DMS 273 (cell line): ENCODE data around the gene SCRN2.
A peak's percentile ranks its signal among the peaks of the same experiment; 100 is the strongest.

Experiments
- DNase-seq: peaks from one replicate; lab custom pipeline; 2025; ENCODE audit not compliant: unreplicated experiment; lab: John Stamatoyannopoulos, UW

SCRN2 gene

DNA sequence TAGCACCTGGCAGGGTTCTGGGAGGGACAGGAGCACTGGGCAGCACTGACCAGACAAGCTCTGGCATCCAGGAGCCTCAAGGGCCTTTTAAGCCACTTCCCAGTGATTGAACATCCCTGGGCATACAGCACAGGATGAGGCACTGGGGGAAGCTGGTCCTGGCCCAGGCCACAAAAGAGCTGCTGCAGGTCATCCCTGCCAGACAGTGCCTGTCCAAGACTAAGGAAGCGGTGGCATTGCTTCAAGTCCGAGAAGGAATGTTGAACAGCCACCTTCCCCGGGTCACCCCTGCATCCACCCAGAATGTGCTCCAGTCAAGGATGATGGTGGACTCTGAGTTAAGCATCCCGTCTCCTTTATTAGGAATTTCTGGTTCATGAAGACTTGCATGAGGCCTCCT is 18.3 kb downstream of the SCRN2 start:
- no peak for DNase-seq

- DNase-seq: peak; percentile 89
Measured at GRCh38 chr17:47821424-47822391, 19.4 kb downstream of the SCRN2 start, which contains the start of gene OSBPL7. TSS of gene OSBPL7 (minus strand) at chr17:47821794. CDS start at chr17:47820278, 1,516 bp downstream.

GRCh38 chr17:47821031-47821423 is 20.0 kb downstream of the SCRN2 start:
- no peak for DNase-seq

DNA sequence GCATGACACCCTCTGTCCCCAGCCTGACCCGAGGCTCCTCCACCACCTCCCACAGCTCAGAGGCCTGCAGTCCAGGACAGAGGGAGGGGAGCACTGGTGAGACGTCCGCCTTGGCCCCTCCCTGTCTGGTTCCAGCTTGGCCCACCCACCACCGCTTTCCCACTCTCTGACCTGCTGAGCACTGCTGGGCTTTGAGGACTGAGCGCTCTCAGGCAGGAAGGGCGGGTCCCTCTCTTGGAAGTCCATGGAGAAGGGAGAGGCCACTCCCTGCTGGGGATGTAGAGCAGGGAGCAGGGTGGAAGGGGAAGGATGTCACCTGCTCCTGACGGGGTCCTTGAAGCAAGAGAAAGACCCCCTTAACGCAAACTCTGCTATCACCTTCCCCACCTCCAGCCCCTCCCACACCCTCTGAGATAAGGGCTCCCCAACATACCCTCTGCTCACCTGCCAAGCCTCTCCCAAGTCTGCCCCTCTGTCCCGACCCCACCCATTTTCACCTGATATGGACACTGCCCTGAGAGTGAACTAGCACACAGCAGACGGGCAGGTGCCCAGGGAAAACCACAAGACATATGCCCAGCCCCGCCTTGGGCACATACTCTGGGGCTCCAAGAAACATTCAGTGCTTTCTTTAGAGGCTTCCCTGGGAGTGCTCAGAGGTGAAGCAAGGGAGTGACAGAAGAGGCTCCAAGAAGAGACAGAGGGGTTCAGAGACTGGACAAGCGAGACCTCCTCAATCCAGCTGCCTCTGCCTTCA is 20.9 kb downstream of the SCRN2 start:
- no peak for DNase-seq

GRCh38 chr17:47819475-47819874 is 21.6 kb downstream of the SCRN2 start:
- no peak for DNase-seq

- DNase-seq: no peak
Measured at GRCh38 chr17:47818002-47818695, 22.9 kb downstream of the SCRN2 start.

DNA sequence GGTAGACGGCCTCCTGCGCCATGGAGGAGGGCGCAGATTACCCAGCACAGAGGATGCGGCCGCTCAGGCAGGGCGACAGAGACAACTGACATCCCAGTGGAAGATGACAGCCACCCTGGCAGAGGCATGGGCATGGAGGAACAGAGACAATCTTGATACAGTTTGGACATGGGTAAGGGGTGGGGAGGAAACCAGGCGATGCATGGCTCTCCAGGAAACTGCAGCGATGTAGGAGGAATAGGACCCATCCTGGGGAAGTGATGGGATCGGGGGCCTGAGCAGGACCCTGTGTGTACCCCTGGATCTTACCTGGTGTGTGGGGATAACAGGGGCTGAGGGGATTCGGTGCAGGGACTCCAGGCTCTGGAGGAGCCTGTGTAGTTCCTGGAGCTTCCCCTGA is 24.1 kb downstream of the SCRN2 start:
- DNase-seq: no peak

GRCh38 chr17:47816111-47816735 is 24.9 kb downstream of the SCRN2 start:
- DNase-seq: no peak

- DNase-seq: no peak
Measured at GRCh38 chr17:47815106-47815918, 25.8 kb downstream of the SCRN2 start.

- DNase-seq: no peak
Measured at GRCh38 chr17:47813512-47814031, 27.5 kb downstream of the SCRN2 start.

- no peak for DNase-seq
Measured at GRCh38 chr17:47813077-47813476, 28.0 kb downstream of the SCRN2 start.

DNA sequence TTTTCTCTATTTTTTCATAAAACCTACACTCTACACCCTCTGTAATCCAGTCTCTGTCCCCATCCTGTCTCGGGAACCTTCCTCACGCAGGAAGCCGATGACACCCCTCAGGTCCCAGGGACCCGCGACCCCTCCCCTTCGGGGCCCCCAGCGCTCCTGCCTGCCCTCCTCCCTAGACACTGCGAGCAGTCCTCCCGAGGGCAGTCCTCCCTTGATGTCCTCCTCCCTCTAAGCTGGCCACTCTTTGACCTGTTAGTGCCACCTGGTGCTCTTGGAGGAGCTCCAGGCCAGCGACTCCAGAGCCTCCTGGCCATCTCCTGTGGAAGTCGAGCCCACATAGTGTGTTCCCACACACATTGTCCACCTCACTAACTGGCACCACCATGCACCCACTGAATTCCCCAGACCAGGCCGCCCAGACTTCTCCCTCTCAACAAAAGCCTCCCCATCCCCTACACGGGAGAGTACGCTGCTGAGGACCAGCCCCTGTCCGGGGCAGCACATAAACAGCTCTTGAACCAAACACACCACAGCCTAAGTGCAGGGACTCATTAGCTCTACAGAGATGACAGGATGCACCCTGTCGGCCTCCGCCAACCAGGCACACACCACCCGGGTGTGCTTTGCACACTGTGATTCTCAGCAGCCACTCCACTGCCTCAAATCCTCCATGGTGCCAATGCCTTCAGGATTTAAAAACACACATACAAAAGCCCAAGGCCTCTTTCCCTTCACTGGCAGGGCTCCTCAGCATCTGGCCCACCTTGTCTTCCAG is 28.7 kb downstream of the SCRN2 start:
- DNase-seq: no peak

GRCh38 chr17:47811709-47812108 is 29.4 kb downstream of the SCRN2 start:
- no peak for DNase-seq

DNA sequence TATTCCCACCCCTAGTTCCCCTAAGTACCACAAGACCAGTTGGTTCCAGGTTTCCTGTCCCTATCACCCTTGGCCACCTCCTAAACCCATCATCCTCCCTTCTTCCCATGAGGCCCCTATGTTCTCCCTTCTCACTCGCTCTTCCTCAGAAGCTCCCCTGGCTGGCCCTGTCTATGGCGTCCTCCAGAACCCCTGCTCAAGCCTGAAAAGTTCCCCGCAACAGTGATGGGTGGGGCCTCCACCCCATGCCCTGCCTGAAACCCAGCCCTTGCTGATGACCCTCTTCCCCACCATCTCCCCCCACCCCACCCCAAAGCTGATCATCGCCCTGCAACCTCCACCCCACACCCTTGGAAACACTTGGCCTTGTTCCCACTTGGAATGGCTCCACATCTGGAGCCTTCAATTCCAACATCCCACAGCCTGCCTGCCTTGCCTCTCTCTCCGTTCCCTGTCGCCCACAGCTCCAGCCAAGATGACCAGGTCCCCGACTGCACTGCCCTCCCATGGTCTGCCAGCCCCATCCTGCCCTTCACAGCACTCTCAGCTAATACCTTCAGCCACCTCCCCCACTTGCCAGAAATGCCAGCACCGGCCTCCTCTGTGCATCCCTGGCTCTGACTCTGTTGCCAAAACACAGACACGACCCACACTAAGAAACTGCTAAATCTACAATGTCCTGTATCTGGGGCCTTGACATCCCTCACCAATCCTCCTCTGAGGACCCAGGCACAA is 30.0 kb downstream of the SCRN2 start:
- no peak for DNase-seq

- DNase-seq: peak; percentile 16
Measured at GRCh38 chr17:47810200-47810821, 30.8 kb downstream of the SCRN2 start.

GRCh38 chr17:47808830-47809480 is 32.1 kb downstream of the SCRN2 start:
- no peak for DNase-seq

DNA sequence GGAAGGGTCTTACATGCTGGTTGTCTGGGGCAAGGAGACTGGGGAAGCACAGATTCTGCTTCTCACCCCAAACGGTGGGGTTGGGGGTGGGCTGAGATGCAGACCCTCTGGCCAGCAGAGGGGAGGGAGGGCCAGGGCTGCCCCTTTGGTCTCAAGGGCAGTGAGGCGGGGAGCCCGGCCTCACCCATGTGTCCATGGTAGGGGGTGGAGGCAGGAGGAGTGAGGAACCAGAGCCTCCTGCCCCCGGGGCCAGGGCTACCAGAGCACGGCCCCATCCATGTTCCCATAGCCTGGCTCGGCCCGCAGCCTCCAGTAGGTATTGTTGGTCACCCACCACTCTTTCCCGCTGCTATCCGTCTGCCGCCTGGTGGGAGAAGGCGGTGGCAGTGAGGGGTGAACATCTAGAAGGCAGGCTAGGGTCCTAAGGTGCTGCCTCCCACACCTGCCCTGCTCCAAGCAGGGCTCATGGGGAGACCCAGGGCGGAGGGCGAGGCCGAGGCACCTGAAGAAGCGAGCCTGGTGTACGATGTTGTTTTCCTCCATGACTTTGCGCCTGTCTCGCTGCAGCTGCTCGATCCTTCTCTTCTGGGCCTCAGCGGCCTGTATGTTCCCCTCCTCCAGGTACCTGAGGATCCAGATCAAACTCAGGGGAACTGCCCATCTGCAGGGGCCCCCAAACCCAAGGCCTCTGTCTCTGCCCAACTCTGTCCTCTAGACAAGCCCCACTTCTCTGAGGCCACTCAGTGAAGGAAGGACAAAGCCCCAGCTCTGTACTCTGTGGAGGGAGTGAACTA is 32.8 kb downstream of the SCRN2 start:
- DNase-seq: no peak
